GM19328 (cell line): ENCODE measurements around the gene PTCRA.
"Not testable (repeated sequence)": the region's sequence is repeated elsewhere in the genome, so short reads cannot be mapped to it uniquely, and the experiment has no call there.

Source experiments
- ATAC-seq: cut with Tn5 transposase; IDR thresholded peaks from one replicate; pipeline ENCODE4 v1.9.1; 2021; ENCODE audit warnings: mild to moderate bottlenecking, moderate library complexity; ENCODE audit not compliant: unreplicated experiment

Gene PTCRA

DNA sequence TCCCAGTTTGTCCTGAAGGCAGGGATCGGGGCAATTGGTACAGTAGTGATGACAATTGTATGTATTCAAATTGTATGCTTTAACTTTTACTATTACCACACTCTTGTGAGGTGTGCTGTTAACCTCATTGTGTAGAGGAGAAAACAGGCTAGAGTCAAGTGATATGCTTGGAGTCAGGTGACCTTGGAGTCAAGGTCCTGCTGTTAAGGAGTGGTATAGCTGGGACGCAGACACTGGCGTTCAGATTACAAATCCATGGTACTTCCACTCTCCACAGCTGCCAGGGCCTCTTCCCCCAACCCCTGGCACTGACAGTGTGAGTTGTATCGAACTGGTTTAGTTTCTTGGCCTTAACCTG is 23.9 kb downstream of the PTCRA start:
- no peak for ATAC-seq

DNA sequence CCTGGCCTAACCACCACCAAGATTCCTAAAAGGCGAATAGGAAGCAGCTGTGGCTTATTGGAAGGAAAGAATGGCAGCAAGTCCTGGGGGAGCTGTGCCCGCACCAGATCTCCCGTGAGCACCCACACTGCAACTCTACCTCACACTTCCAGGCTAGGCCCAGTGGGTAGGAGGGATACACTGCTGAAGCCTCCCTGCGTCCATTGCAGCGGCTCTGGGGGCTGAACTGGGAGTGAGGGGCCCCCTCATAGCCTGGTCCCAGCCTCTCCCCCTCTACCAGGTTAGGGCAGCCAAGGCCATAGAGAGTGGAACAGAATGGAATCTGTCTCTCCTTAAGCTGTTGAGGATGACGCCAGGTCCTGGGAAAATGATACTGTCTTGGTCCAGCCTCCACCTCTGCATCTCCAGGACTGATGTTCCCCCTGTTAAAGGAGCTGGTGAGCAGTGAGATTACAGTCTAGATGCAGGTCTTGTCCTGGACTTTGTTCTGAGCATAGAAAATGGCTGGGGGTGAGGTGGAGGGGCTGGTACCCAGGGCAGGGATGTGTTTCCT is 24.7 kb downstream of the PTCRA start:
- ATAC-seq: no peak

DNA sequence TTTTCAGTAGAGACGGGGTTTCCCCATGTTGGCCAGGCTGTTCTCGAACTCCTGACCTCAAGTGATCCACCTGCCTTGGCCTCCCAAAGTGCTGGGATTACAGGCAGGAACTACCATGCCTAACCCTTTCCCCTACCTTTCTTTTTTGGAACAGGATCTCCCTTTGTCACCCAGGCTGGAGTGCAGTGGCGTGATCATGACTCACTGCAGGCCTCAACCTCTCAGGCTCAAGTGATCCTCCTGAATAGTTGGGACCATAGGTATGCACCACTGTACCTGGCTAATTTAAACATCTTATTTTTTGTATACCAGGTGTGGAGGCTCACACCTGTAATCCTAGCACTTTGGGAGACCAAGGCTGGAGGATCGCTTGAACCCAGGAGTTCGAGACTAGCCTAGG is 25.5 kb downstream of the PTCRA start:
- not testable (repeated sequence) for ATAC-seq

DNA sequence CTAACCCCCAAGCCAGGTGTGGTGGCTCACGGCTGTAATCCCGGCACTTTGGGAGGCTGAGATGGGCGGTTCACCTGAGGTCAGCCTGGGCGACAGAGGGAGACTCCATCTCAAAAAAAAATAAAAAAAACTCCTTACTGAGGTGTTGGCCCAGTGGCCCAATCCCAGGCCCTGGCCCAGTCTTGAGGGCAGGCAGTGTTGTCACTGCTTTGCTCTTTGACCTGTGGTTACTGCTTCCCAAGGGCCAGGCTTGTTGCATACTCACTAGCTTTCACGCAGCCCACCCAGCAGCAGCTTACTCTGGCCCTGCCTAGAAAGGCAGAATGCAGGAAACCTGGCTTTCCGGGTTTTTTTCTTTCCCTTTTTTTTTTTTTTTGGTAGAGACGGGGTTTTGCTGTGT is 26.6 kb downstream of the PTCRA start:
- no peak for ATAC-seq

DNA sequence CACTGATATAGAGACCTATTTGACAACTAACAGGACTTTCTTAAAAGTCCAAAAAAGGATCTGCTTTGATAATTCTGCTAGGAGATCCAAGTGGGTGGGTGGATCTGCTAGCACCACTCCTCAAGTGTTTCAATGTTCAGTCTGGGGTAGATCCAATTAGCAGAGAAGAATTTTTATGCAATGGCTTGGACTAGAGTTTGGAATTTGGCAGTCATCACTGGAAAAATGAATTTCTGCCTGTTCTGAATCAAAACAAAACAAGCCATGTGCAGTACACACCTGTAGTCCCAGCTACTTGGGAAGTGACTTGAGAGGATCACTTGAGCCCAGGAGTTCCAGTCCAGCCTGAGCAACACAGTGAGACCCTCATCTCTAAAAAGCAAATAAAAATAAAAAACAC is 32.1 kb downstream of the PTCRA start:
- ATAC-seq: no peak

- no peak for ATAC-seq
Observed at GRCh38 chr6:42952389-42952788, 36.5 kb downstream of the PTCRA start.

GRCh38 chr6:42954405-42954804 is 38.6 kb downstream of the PTCRA start:
- not testable (repeated sequence) for ATAC-seq

DNA sequence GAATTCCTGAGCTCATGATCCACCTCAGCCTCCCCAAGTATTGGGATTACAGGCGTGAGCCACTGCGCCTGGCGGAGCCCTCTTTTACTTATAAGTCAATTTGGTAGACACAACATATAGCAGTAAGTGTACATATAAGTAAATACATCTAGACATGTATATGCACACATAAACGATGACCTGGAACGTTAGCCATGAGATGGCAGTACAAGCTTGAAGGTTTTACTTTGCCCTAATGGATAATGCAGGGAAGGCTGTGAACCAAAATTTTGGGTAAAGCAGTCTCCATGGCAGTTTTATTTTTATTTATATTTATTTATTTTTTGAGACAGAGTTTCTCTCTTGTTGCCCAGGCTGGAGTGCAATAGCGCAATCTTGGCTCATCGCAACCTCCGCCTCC is 42.3 kb downstream of the PTCRA start:
- ATAC-seq: no peak

DNA sequence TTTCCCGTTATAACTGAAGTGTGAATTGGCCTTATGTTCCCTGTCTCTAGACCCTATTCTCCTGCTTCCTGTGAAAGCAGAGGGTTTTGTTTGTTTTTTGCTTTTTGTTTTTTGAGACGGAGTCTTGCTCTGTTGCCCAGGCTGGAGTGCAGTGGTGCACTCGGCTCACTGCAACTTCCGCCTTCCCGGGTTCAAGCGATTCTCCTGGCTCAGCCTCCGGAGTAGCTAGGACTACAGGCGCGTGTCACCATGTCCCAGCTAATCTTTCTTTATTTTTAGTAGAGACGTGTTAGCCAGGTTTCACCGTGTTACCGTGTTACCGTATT is 44.0 kb downstream of the PTCRA start:
- no peak for ATAC-seq

DNA sequence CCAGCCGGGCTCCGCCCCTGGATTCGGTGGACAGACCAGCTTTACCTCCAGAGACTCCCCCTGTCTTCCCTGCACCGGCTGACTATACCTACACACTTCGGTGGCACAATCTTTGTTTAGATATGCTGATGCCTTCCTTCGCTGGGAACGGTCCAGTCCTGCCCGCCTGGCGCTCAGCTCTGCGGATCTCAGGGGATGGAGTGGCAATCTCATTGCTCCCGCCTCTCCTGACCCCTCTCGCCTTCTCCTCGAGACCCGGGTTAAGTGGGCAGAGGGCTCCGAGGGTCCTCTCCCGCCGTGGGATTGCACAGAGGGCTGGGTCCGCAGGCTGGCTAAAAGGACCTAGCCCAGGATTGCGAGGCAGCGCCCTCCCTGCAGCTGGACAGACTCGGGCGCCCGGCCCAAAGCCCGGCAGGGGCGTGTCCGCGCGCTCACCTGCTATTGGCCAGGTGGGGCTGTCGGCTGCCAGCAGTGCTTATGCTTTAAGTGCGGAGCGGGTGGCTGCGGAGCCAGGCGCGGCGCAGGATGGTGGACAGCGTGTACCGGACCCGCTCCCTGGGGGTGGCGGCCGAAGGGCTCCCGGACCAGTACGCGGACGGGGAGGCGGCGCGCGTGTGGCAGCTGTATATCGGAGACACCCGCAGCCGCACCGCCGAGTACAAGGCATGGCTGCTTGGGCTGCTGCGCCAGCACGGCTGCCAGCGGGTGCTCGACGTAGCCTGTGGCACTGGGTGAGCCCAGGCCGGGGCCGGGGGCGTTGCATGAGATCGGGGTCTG is 44.6 kb downstream of the PTCRA start, which contains the start of gene GNMT:
Gene GNMT, plus strand, starts transcription at position 512 of the 777 bp plus-strand sequence. Its CDS starts 14 bp downstream, at position 526.
- ATAC-seq: no peak

DNA sequence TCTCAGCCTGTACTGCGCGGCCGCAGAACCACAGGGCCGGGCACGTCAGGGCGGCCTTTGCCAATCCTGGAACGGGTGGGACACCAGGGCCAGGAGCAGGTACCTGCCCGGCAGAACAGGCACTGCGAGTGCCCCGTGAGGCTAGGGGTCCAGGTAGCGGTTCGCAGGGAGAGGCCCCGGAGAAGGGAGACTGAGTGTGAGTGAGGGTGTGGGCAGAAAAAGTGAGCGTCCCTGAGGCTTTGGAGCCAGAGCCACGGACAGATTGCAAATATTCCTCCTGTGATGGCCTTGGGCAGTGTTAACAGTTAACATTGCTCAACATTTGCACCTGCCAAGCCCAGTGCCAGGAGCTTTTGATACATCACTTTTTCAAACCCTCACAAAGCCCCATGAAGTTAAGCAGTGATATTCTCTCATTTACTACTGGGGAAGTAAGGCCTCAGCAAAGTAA is 45.2 kb downstream of the PTCRA start:
- no peak for ATAC-seq

GRCh38 chr6:42962096-42962495 is 46.2 kb downstream of the PTCRA start:
- ATAC-seq: no peak

DNA sequence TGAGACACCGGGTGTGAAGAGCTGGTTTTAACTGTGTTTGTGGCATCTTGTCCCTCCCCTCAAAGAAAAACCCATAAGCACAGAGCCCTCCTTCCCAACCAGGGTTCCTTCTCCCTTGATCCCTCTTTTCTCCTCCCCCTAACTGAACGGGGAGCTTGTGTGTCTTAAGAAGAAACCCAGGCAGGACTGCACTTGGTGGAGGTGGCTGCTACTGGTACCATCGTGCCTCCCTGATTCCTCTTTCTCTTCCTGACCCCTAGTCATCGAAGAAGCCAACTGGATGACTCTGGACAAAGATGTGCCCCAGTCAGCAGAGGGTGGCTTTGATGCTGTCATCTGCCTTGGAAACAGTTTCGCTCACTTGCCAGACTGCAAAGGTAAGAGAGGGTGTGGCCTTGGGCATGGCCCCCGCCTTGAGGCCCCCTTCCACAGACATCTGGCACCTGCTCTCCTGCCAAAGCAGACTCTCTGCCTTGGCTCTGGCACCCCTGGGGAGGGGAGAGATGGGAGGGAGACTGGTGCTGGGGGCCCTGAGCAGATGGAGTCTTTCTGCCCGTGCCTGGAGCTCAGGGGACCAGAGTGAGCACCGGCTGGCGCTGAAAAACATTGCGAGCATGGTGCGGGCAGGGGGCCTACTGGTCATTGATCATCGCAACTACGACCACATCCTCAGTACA is 46.8 kb downstream of the PTCRA start:
- ATAC-seq: no peak

GRCh38 chr6:42963179-42963854 is 47.5 kb downstream of the PTCRA start:
- ATAC-seq: no peak

DNA sequence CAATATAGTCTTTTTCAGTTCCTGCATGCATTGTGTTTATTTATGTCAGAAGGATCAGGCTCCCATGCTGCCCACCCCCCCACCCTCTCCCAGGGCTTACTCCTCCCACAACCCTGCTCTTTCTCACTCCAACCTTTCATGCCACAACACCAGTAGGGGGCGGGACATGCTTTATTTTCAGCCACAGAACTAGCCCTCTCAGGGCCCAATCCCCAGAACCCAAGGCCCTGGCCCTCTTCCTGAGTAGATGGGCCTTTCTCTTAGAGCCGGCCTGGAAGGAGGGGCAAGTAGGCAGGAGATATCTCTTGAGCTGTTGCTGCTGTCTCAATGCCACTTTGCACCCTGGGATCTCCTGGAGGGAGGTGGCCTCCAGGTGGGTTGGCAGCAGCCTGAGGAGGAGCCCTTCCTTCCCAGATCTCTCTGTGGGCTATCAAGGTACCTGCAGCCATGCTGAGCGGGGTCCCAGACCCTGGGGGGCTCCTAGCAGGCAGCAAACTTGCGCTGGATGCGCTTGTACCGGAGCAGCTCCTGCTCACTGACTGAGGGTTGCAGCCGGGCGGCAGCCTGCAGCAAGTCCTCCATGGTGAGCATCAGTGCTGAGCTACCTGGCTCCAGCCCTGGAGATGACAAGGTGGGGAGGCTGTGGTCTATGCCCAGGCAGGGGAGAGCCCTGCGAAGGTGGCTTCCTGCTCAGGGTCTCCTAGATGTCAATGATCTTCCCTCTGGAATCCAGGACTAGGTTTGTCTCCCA is 48.2 kb downstream of the PTCRA start:
- no peak for ATAC-seq

- ATAC-seq: no peak
Observed at GRCh38 chr6:42966571-42966970, 50.7 kb downstream of the PTCRA start.

GRCh38 chr6:42967228-42967627 is 51.4 kb downstream of the PTCRA start:
- no peak for ATAC-seq

- no peak for ATAC-seq
Observed at GRCh38 chr6:42968126-42968701, 52.4 kb downstream of the PTCRA start.

GRCh38 chr6:42968783-42969182 is 52.9 kb downstream of the PTCRA start:
- ATAC-seq: no peak

GRCh38 chr6:42969431-42969830 is 53.6 kb downstream of the PTCRA start:
- no peak for ATAC-seq

DNA sequence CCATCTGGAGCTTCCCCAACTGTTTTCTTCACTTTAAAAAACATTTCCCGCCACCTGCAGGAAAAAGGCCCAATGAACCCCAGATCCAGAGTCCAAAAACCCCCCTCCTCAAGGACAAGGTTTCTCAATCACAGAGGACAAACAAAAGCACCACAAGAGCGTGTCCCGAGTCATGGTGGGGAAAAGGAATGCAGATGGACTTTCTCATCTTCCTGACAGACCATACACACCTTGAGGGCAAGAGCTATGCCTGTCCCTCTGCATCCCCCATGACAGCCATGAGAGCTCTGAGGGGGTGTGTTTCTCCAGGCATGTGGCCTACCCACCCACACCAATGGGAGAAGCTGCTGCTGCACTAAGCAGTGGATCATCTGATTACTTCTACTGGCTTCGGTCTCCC is 54.1 kb downstream of the PTCRA start:
- no peak for ATAC-seq
